ENCODE measurements around the gene BANK1.

DNA sequence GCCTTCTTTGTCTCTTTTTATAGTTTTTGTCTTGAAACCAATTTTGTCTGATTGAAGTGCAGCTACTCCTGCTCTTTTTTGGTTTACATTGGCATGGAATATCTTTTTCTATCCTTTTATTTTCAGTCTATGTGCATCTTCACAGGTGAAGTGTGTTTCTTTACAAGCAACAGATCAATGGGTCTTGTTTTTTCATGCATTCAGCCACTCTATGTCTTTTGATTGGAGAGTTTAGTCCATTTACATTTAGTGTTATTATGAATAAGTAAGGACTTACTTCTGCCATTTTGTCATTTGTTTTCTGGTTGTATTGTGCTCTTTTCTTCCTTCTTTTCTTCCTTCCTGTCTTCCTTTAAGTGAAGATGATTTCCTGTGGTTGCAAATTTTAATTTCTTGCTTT is 330.3 kb downstream of the BANK1 start:
- no peak for TF ChIP-seq POLR2A (IDR thresholded peaks at IDR 0.05)
- TF ChIP-seq, protein P1, sequence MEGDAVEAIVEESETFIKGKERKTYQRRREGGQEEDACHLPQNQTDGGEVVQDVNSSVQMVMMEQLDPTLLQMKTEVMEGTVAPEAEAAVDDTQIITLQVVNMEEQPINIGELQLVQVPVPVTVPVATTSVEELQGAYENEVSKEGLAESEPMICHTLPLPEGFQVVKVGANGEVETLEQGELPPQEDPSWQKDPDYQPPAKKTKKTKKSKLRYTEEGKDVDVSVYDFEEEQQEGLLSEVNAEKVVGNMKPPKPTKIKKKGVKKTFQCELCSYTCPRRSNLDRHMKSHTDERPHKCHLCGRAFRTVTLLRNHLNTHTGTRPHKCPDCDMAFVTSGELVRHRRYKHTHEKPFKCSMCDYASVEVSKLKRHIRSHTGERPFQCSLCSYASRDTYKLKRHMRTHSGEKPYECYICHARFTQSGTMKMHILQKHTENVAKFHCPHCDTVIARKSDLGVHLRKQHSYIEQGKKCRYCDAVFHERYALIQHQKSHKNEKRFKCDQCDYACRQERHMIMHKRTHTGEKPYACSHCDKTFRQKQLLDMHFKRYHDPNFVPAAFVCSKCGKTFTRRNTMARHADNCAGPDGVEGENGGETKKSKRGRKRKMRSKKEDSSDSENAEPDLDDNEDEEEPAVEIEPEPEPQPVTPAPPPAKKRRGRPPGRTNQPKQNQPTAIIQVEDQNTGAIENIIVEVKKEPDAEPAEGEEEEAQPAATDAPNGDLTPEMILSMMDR (IDR thresholded peaks at IDR 0.05) = no peak
